ENCODE measurements around the gene ARVCF. TPM values are rescaled to one million over a fixed set of nuclear protein-coding genes. Genes with fewer than 3 reads are reported as not detected.

ARVCF gene
- total RNA-seq, 1 experiment from 2014 or later = 12.0 TPM

DNA sequence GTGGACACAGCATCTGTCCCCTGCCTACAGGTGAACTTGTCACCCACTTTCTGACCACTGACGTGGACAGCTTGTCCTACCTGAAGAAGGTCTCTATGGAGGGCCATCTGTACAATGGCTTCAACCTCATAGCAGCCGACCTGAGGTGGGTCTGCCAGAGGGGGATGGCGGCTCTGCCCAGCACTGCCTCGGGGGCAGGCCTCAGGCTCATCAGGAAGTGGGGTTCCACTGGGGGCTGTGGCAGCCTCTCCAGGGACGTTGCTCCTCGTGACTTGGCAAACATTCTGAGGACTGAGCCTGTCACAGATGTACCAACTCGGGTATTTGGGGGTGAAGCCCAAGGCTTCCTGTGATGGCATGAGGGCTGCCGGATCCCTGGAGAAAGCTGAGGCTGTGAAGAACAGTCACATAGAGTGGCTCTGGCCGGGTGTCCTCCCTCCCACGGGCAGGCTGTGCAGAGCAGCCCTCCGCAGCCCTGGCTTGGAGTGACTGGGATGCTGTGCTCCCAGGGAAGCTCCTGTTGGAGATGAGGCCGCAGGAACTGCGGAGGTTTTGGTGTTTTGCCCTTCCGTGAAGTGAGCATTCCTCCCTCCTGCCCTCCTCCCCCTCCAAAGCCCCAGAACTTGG, 36.9 kb upstream of the ARVCF start:
- no peaks in the 10 kb centered on the region for H3K27me3 ChIP-seq (replicated peaks; ENCODE audit: control insufficient read depth, insufficient read depth, low read length)
- intact Hi-C loops (cut with micrococcal nuclease; ENCODE audit: unreplicated experiment) = no loop called here
- Mint-ChIP-seq H3K27ac (ENCODE audit: unreplicated experiment) (no peak overlapping the region), H3K36me3 (ENCODE audit: insufficient read depth, unreplicated experiment) (peaks cover 20% of the 10 kb centered on the region), H3K4me1 (ENCODE audit: low read depth, unreplicated experiment) (no peaks in the 10 kb centered on the region), H3K9me3 (ENCODE audit: unreplicated experiment) (no peaks in the 10 kb centered on the region), H3K4me3 (ENCODE audit: unreplicated experiment) (no peak overlapping the region), H3K27me3 (ENCODE audit: insufficient read depth, unreplicated experiment) (no peaks in the 10 kb centered on the region)
- no TSS peak for BruUV-seq (replicated peaks)
- TF ChIP-seq CTCF (IDR thresholded peaks at IDR 0.05; ENCODE audit: insufficient read depth in 1 of 2, low read depth in 1 of 2, low read length in 1 of 2, severe bottlenecking in 1 of 2, unreplicated experiment in 1 of 2) = no peak
- no peak overlapping the region for H3K4me3 ChIP-seq (ENCODE audit: low read depth, low read length)
- H3K36me3 ChIP-seq (ENCODE audit: control insufficient read depth, insufficient read depth, low read length) = no peaks in the 10 kb centered on the region
- POLR2A ChIA-PET = interaction anchor here (0.6 kb wide), 1 partner anchor 330 kb away, joined by 4 read pairs; no protein-coding TSS in a partner anchor
- no peaks in the 10 kb centered on the region for H3K4me1 ChIP-seq
- no peak for DNase-seq
- CTCF ChIA-PET = no interaction called here
- H3K9me3 ChIP-seq = no peaks in the 10 kb centered on the region; the same call in 1 of the 2 replicates

DNA sequence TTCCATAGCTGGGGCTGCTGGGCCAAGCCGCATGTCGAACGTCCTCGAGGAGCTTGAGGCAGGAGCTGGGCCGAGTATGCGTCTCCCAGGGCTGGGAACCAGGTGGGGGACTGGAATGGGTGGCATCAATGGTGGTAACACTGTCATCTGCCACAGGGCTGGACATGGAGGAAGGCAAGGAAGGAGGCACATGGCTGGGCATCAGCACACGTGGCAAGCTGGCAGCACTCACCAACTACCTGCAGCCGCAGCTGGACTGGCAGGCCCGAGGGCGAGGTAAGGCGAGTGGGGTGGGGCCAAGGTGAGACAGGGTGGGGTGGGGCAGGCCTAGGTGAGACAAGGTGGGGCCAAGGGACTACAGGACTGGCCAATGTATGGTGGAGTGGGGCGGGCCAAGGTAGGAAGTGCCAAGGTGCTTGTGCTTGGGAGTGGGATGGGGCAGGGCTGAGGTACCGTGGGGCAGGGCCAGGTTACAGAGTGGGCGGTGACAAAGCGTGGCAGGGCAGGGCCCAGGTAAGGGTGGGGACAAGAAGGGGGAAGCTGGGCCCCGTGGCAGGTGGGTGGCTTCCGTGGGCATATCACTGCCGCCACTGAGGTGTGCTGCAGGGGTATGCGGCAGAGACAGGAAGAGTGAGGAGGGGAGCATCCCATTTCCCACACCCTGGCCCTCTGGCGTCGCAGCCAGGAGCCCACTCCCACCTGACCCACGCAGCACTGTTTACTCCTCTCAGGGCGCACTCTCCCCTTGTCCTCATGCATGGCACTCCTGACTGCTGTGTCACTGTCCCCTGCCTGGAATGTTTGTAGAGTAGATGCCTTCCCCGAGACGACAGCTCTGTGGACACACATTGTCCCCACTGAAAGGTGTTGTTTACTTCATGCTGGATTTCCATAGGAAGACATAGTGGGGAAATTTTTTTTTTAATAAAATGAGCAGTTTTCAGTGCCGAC, 36.0 kb upstream of the ARVCF start:
- no peaks in the 10 kb centered on the region for H3K27me3 Mint-ChIP-seq (ENCODE audit: insufficient read depth, unreplicated experiment)
- Histone ChIP-seq H3K9me3 (peaks cover 6% of the 10 kb centered on the region; the same call in 1 of the 2 replicates), H3K27me3 (replicated peaks; ENCODE audit: control insufficient read depth, insufficient read depth, low read length) (no peaks in the 10 kb centered on the region), H3K36me3 (ENCODE audit: control insufficient read depth, insufficient read depth, low read length) (no peaks in the 10 kb centered on the region), H3K4me1 (no peaks in the 10 kb centered on the region), H3K4me3 (ENCODE audit: low read depth, low read length) (no peak overlapping the region)
- POLR2A ChIA-PET = no interaction called here
- intact Hi-C loops (cut with micrococcal nuclease; ENCODE audit: unreplicated experiment) = no loop called here
- CTCF ChIA-PET = interaction anchor here (0.6 kb wide), 1 partner anchor 90 kb away, joined by 3 read pairs; no protein-coding TSS in a partner anchor
- DNase-seq = no peak
- H3K36me3 Mint-ChIP-seq (ENCODE audit: insufficient read depth, unreplicated experiment) = peaks cover 28% of the 10 kb centered on the region
- H3K4me1 Mint-ChIP-seq (ENCODE audit: low read depth, unreplicated experiment) = no peaks in the 10 kb centered on the region
- H3K9me3 Mint-ChIP-seq (ENCODE audit: unreplicated experiment) = no peaks in the 10 kb centered on the region
- H3K27ac Mint-ChIP-seq (ENCODE audit: unreplicated experiment) = no peak overlapping the region
- TF ChIP-seq CTCF (IDR thresholded peaks at IDR 0.05; ENCODE audit: insufficient read depth in 1 of 2, low read depth in 1 of 2, low read length in 1 of 2, severe bottlenecking in 1 of 2, unreplicated experiment in 1 of 2) = no peak
- no peak overlapping the region for H3K4me3 Mint-ChIP-seq (ENCODE audit: unreplicated experiment)
- no TSS peak for BruUV-seq (replicated peaks)

GRCh38 chr22:20051927-20052308, 35.3 kb upstream of the ARVCF start:
- TF ChIP-seq CTCF (IDR thresholded peaks at IDR 0.05; ENCODE audit: insufficient read depth in 1 of 2, low read depth in 1 of 2, low read length in 1 of 2, severe bottlenecking in 1 of 2, unreplicated experiment in 1 of 2) = no peak
- H3K4me1 Mint-ChIP-seq (ENCODE audit: low read depth, unreplicated experiment) = no peaks in the 10 kb centered on the region
- ChIA-PET POLR2A (no interaction called here), CTCF (interaction anchor here (0.6 kb wide), 1 partner anchor 89 kb away, joined by 3 read pairs; no protein-coding TSS in a partner anchor)
- Histone ChIP-seq H3K4me1 (no peaks in the 10 kb centered on the region), H3K9me3 (peaks cover 6% of the 10 kb centered on the region; the same call in 1 of the 2 replicates), H3K4me3 (ENCODE audit: low read depth, low read length) (no peak overlapping the region), H3K36me3 (ENCODE audit: control insufficient read depth, insufficient read depth, low read length) (peaks cover 2% of the 10 kb centered on the region), H3K27me3 (replicated peaks; ENCODE audit: control insufficient read depth, insufficient read depth, low read length) (no peaks in the 10 kb centered on the region)
- H3K27me3 Mint-ChIP-seq (ENCODE audit: insufficient read depth, unreplicated experiment) = no peaks in the 10 kb centered on the region
- peaks cover 30% of the 10 kb centered on the region for H3K36me3 Mint-ChIP-seq (ENCODE audit: insufficient read depth, unreplicated experiment)
- H3K4me3 Mint-ChIP-seq (ENCODE audit: unreplicated experiment) = no peak overlapping the region
- intact Hi-C loops (cut with micrococcal nuclease; ENCODE audit: unreplicated experiment) = no loop called here
- no peak for DNase-seq
- BruUV-seq (replicated peaks) = no TSS peak
- H3K27ac Mint-ChIP-seq (ENCODE audit: unreplicated experiment) = no peak overlapping the region
- H3K9me3 Mint-ChIP-seq (ENCODE audit: unreplicated experiment) = no peaks in the 10 kb centered on the region

Data from Caco-2 (cell line).